Measurements from ENCODE around the gene DDX56.

The DDX56 gene

DNA sequence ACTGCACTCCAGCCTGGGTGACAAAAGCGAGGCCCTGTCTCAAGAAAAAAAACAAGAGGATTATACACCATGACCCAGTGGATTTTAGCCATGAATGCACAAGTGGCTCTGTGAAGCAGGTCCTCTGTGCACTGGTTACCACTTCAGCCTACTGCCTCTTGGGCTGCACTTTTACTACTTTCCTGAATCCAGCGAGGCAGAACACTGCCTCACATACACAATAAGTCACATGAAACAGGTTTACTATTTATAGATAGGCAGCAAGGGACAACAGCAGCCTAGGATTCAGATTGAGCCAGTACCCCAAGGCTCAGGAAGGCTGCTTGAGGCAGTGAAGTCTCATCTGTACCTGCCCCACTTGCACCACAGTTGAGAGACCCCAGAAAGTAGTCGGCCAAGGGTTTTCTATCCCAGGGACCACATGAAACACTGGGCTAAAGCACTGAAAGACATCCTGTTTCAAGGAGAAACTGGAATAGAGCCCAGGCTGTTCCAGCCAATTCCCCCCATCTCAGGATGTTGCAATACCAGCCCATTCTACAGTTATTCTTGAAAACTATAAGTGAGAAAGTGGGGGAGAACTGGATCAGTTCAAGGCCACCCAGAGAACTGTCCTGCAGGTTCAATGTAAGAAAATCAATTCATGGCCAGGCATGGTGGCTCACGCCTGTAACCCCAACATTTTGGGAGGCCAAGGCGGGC is 22.4 kb upstream of the DDX56 start:
- no peaks in the 10 kb centered on the region for H3K27me3 ChIP-seq (ENCODE audit: low read depth, low read length)
- no peak overlapping the region for H3K4me2 ChIP-seq (ENCODE audit: low read length)
- H3K4me3 ChIP-seq (ENCODE audit: low read length), result no peak overlapping the region
- H3K27ac ChIP-seq (ENCODE audit: low read length), result no peak overlapping the region
- H3K79me2 ChIP-seq (ENCODE audit: low read length), result no peaks in the 10 kb centered on the region
- no peaks in the 10 kb centered on the region for H3K36me3 ChIP-seq (replicated peaks; ENCODE audit: low read depth, low read length)
- no peaks in the 10 kb centered on the region for H3K9me3 ChIP-seq (ENCODE audit: insufficient read depth, low read length)
- TF ChIP-seq EZH2phosphoT487 (IDR thresholded peaks at IDR 0.05; ENCODE audit: low read depth), result no peak
- TF ChIP-seq, protein P1, sequence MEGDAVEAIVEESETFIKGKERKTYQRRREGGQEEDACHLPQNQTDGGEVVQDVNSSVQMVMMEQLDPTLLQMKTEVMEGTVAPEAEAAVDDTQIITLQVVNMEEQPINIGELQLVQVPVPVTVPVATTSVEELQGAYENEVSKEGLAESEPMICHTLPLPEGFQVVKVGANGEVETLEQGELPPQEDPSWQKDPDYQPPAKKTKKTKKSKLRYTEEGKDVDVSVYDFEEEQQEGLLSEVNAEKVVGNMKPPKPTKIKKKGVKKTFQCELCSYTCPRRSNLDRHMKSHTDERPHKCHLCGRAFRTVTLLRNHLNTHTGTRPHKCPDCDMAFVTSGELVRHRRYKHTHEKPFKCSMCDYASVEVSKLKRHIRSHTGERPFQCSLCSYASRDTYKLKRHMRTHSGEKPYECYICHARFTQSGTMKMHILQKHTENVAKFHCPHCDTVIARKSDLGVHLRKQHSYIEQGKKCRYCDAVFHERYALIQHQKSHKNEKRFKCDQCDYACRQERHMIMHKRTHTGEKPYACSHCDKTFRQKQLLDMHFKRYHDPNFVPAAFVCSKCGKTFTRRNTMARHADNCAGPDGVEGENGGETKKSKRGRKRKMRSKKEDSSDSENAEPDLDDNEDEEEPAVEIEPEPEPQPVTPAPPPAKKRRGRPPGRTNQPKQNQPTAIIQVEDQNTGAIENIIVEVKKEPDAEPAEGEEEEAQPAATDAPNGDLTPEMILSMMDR (IDR thresholded peaks at IDR 0.05; ENCODE audit: low read depth, low read length), result no peak
- H4K20me1 ChIP-seq (ENCODE audit: insufficient read depth, low read length), result no peaks in the 10 kb centered on the region
- H3K4me1 ChIP-seq (ENCODE audit: low read length), result no peaks in the 10 kb centered on the region
- H3K9ac ChIP-seq (ENCODE audit: low read length), result no peak overlapping the region
- no peak overlapping the region for H2AFZ ChIP-seq (ENCODE audit: low read depth, low read length)

DNA sequence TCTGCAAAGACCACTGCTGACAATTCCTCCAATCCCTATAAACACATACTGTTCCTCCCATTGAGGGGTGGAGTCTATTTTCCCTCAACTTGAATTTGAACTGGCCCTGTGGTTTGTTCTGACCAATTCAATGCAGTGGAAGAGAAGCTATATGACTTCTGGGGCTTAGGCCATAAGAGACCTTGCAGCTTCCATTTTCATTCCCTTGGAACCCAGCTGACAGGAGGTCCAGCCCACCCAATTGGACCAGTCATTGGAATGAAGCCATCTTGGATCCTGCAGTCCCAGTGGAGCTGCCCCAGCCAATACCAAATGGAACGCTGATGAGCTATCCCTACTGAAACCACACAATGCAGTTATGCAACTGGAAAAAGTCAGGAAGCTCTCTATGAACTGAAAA is 17.2 kb upstream of the DDX56 start:
- no peaks in the 10 kb centered on the region for H3K9me3 ChIP-seq (ENCODE audit: insufficient read depth, low read length)
- H3K4me2 ChIP-seq (ENCODE audit: low read length), result no peak overlapping the region
- H3K36me3 ChIP-seq (replicated peaks; ENCODE audit: low read depth, low read length), result no peaks in the 10 kb centered on the region
- H2AFZ ChIP-seq (ENCODE audit: low read depth, low read length), result no peak overlapping the region
- no peak overlapping the region for H3K9ac ChIP-seq (ENCODE audit: low read length)
- H4K20me1 ChIP-seq (ENCODE audit: insufficient read depth, low read length), result no peaks in the 10 kb centered on the region
- no peaks in the 10 kb centered on the region for H3K27me3 ChIP-seq (ENCODE audit: low read depth, low read length)
- no peaks in the 10 kb centered on the region for H3K79me2 ChIP-seq (ENCODE audit: low read length)
- no peak for TF ChIP-seq EZH2phosphoT487 (IDR thresholded peaks at IDR 0.05; ENCODE audit: low read depth)
- TF ChIP-seq, protein P1 (IDR thresholded peaks at IDR 0.05; ENCODE audit: low read depth, low read length), result no peak
- no peak overlapping the region for H3K27ac ChIP-seq (ENCODE audit: low read length)
- H3K4me3 ChIP-seq (ENCODE audit: low read length), result no peak overlapping the region
- H3K4me1 ChIP-seq (ENCODE audit: low read length), result peaks cover 5% of the 10 kb centered on the region

DNA sequence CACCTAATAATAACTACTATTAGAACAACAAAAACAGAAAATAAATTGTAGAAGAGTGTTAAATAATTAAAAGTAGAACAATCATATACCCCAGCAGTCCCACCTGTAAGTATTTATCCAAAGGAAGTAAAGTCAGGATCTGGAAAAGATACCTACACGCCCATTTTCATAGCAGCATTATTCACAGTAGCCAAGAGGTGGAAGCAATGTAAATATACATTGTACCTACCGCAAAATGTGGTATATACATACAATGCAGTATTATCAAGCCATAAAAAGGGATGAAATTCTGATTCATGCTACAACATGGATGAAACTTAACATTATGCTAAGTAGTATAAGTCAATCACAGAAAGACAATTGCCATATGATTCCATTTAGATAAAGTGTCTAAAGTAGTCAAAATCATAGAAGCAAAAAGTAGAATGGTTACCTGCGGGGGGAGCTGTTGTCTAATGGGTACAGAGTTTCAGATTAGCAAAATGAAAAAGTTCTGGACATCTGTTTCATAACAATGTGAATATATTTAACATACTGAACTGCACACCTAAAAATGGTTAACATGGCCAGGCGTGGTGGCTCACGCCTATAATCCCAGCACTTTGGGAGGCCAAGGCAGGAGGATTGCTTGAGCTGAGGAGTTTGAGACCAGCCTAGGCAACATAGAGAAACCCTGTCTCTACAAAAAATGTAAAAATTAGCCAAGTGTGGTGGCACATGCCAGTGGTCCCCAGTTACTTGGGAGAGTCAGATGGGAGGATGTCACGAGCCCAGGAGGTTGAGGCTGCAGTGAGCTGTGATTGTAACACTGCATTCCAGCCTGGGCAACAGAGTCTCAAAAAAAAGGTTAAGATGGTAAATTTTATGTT is 14.4 kb upstream of the DDX56 start:
- Histone ChIP-seq H3K9me3 (ENCODE audit: insufficient read depth, low read length) (no peaks in the 10 kb centered on the region), H3K4me2 (ENCODE audit: low read length) (peak overlapping the region; percentile 56), H3K4me1 (ENCODE audit: low read length) (peaks cover 6% of the 10 kb centered on the region), H3K36me3 (replicated peaks; ENCODE audit: low read depth, low read length) (no peaks in the 10 kb centered on the region), H3K27me3 (ENCODE audit: low read depth, low read length) (no peaks in the 10 kb centered on the region), H2AFZ (ENCODE audit: low read depth, low read length) (peak overlapping the region; percentile 66; the same call in 1 of the 2 replicates), H4K20me1 (ENCODE audit: insufficient read depth, low read length) (no peaks in the 10 kb centered on the region), H3K27ac (ENCODE audit: low read length) (no peak overlapping the region), H3K9ac (ENCODE audit: low read length) (peak overlapping the region; percentile 25; the same call in 1 of the 2 replicates), H3K4me3 (ENCODE audit: low read length) (0 out of 2 replicates have a peak overlapping the region, but pooled peaks have one; percentile 7), H3K79me2 (ENCODE audit: low read length) (no peaks in the 10 kb centered on the region)
- TF ChIP-seq, protein P1 (IDR thresholded peaks at IDR 0.05; ENCODE audit: low read depth, low read length), result peak; percentile 86
- TF ChIP-seq EZH2phosphoT487 (IDR thresholded peaks at IDR 0.05; ENCODE audit: low read depth), result no peak
